A673 (cell line): Measurements from ENCODE around the gene KLHL18.

ENCODE experiments used
- CTCF ChIP-seq: fragments of 300-800, 200-600 bp; sonication (generic); conservative IDR thresholded peaks from 2 replicates; pipeline ENCODE4 v1.5.1; 2017; ENCODE audit warnings: low read depth, mild to moderate bottlenecking, antibody characterized with exemption, low read length, moderate library complexity, mixed read lengths
- EZH2 ChIP-seq: fragments of 200-600 bp; sonication (generic); IDR thresholded peaks from 2 replicates; pipeline ENCODE4 v1.6.1; 2017; ENCODE audit warnings: borderline replicate concordance, low read depth, mild to moderate bottlenecking, mixed read lengths, antibody characterized with exemption, low read length; ENCODE audit not compliant: poor library complexity, severe bottlenecking

- TF ChIP-seq EZH2 (no peak), CTCF (no peak)
These were observed 6.5 kb downstream of the KLHL18 start for GRCh38 chr3:47288966-47289910.
